IMR-90 (cell line): ENCODE results near the gene PTPRU. TPM values are rescaled to one million over a fixed set of nuclear protein-coding genes. Genes with fewer than 3 reads are reported as not detected.

Experiments
- ATAC-seq: fragments of 200-7000 bp; cut with Tn5 transposase; 2 replicates; pipeline ENCODE4 v1.9.1; 2020; ENCODE audit warnings: low read depth, mild to moderate bottlenecking, moderate library complexity
- BruUV-seq: library from RNA; stranded (reverse); fragments of 400-500 nt; replicated peaks from 2 replicates; lab custom pipeline; 2021; lab: Mats Ljungman, UMichigan
- CTCF ChIA-PET: fragments of 300-600 bp; formaldehyde crosslinking; extraction: SDS; loops from one replicate; lab custom pipeline; 2021; ENCODE audit warnings: antibody characterized with exemption; lab: Yijun Ruan, JAX
- POLR2A ChIA-PET: fragments of 300-600 bp; sonication (Branson Sonifier 250); formaldehyde crosslinking; loops from one replicate; lab custom pipeline; 2022; ENCODE audit warnings: antibody characterized with exemption; ENCODE audit not compliant: unreplicated experiment; lab: Charles Lee
- DNase-seq: peaks from one replicate; pipeline ENCODE4 v3.0.0; 2013
- H2AFZ ChIP-seq: replicated peaks from 2 replicates; pipeline ENCODE3; 2013; ENCODE audit warnings: low read length, mild to moderate bottlenecking; ENCODE audit not compliant: poor library complexity
- H2AK5ac ChIP-seq: 2 replicates; pipeline ENCODE4 v1.6.1; 2013; ENCODE audit warnings: low read depth, low read length, inconsistent platforms
- H2AK9ac ChIP-seq: replicated peaks from 2 replicates; pipeline ENCODE3; 2013; ENCODE audit warnings: mild to moderate bottlenecking, low read depth, low read length, moderate library complexity; ENCODE audit not compliant: poor library complexity
- H2BK120ac ChIP-seq: 2 replicates; pipeline ENCODE4 v1.6.1; 2013; ENCODE audit warnings: low read depth, low read length, inconsistent platforms
- H2BK15ac ChIP-seq: 3 replicates; pipeline ENCODE4 v1.6.1; 2013; ENCODE audit warnings: low read depth, low read length, inconsistent platforms
- H2BK20ac ChIP-seq: 2 replicates; pipeline ENCODE4 v1.6.1; 2013; ENCODE audit warnings: low read depth, mild to moderate bottlenecking, inconsistent platforms, low read length, moderate library complexity
- H2BK5ac ChIP-seq: 2 replicates; pipeline ENCODE4 v1.6.1; 2013; ENCODE audit warnings: mild to moderate bottlenecking, low read depth, low read length, inconsistent platforms; ENCODE audit not compliant: poor library complexity, severe bottlenecking
- H3K14ac ChIP-seq: replicated peaks from 2 replicates; pipeline ENCODE4 v1.6.1; 2013; ENCODE audit warnings: low read depth, low read length, inconsistent platforms
- H3K18ac ChIP-seq: 2 replicates; pipeline ENCODE4 v1.6.1; 2013; ENCODE audit warnings: low read depth, low read length, control low read depth
- H3K23ac ChIP-seq: 2 replicates; pipeline ENCODE4 v1.6.1; 2013; ENCODE audit warnings: low read depth, low read length, inconsistent platforms
- H3K27ac ChIP-seq: 2 replicates; pipeline ENCODE4 v1.5.1; 2013; ENCODE audit warnings: mild to moderate bottlenecking, control low read depth, low read length; ENCODE audit not compliant: insufficient read depth
- H3K27me3 ChIP-seq: 2 replicates; pipeline ENCODE4 v1.6.1; 2013; ENCODE audit warnings: low read length; ENCODE audit not compliant: control insufficient read depth, insufficient read depth
- H3K36me3 ChIP-seq: 2 replicates; pipeline ENCODE4 v1.6.1; 2013; ENCODE audit warnings: low read length, mixed read lengths; ENCODE audit not compliant: control insufficient read depth, insufficient read depth
- H3K4ac ChIP-seq: 2 replicates; pipeline ENCODE4 v1.6.1; 2013; ENCODE audit warnings: low read depth, low read length, inconsistent platforms
- H3K4me1 ChIP-seq: 2 replicates; pipeline ENCODE4 v1.6.1; 2013; ENCODE audit warnings: low read length, mixed read lengths; ENCODE audit not compliant: control insufficient read depth, insufficient read depth
- H3K4me2 ChIP-seq: 2 replicates; pipeline ENCODE4 v1.6.1; 2013; ENCODE audit warnings: low read depth, mild to moderate bottlenecking, control low read depth, low read length, moderate library complexity
- H3K4me3 ChIP-seq: 2 replicates; pipeline ENCODE4 v1.5.1; 2013; ENCODE audit warnings: low read depth, mild to moderate bottlenecking, control low read depth, low read length, moderate library complexity; ENCODE audit not compliant: insufficient read depth
- H3K56ac ChIP-seq: 2 replicates; pipeline ENCODE4 v1.6.1; 2013; ENCODE audit warnings: low read length, inconsistent platforms; ENCODE audit not compliant: insufficient read depth; ENCODE audit errors: extremely low read depth
- H3K79me1 ChIP-seq, 2 experiments: 2 replicates each; pipeline ENCODE4 v1.6.1; 2013; ENCODE audit warnings: low read length in 2 of 2, inconsistent platforms in 1 of 2, low read depth in 1 of 2
- H3K9ac ChIP-seq: 2 replicates; pipeline ENCODE4 v1.6.1; 2013; ENCODE audit warnings: low read depth, low read length, control low read depth
- H3K9me1 ChIP-seq: 2 replicates; pipeline ENCODE4 v1.6.1; 2013; ENCODE audit warnings: low read length, inconsistent platforms; ENCODE audit not compliant: insufficient read depth
- H3K9me3 ChIP-seq: 2 replicates; pipeline ENCODE4 v1.6.1; 2013; ENCODE audit warnings: low read length; ENCODE audit not compliant: control insufficient read depth, insufficient read depth
- H4K20me1 ChIP-seq: 2 replicates; pipeline ENCODE4 v1.6.1; 2013; ENCODE audit warnings: low read length, inconsistent platforms; ENCODE audit not compliant: insufficient read depth
- H4K5ac ChIP-seq: 2 replicates; pipeline ENCODE4 v1.6.1; 2013; ENCODE audit warnings: mild to moderate bottlenecking, low read depth, low read length, control low read depth
- H4K8ac ChIP-seq, 2 experiments: 2 replicates each; pipeline ENCODE4 v1.6.1; 2013; ENCODE audit warnings: low read depth in 2 of 2, low read length in 2 of 2, control low read depth in 1 of 2, inconsistent platforms in 1 of 2
- H4K91ac ChIP-seq: 2 replicates; pipeline ENCODE4 v1.6.1; 2013; ENCODE audit warnings: low read depth, low read length, inconsistent platforms; ENCODE audit not compliant: insufficient read depth
- CEBPB ChIP-seq: IDR thresholded peaks from 2 replicates; pipeline ENCODE4 v1.6.1; 2012; ENCODE audit warnings: low read depth, low read length, improper control_type of control experiment
- CTCF ChIP-seq: conservative IDR thresholded peaks from 2 replicates; pipeline ENCODE4 v1.5.1; 2012; ENCODE audit warnings: mild to moderate bottlenecking, low read depth, low read length, improper control_type of control experiment
- MAFK ChIP-seq: IDR thresholded peaks from 2 replicates; pipeline ENCODE4 v1.6.1; 2012; ENCODE audit warnings: low read depth, low read length, improper control_type of control experiment
- MAZ ChIP-seq: IDR thresholded peaks from 2 replicates; pipeline ENCODE4 v1.6.1; 2012; ENCODE audit warnings: low read depth, mild to moderate bottlenecking, low read length, improper control_type of control experiment, moderate library complexity, borderline replicate concordance
- NFE2L2 ChIP-seq: fragments of 150-350 bp; IDR thresholded peaks from 2 replicates; pipeline ENCODE4 v1.6.1; 2016; ENCODE audit warnings: low read depth, mild to moderate bottlenecking, low read length
- POLR2A ChIP-seq: IDR thresholded peaks from 2 replicates; pipeline ENCODE4 v1.6.1; 2012; ENCODE audit warnings: mild to moderate bottlenecking, low read depth, low read length
- RAD21 ChIP-seq: IDR thresholded peaks from 2 replicates; pipeline ENCODE4 v1.6.1; 2012; ENCODE audit warnings: low read length, improper control_type of control experiment
- USF2 ChIP-seq: fragments of 150-350 bp; IDR thresholded peaks from 2 replicates; pipeline ENCODE4 v1.6.1; 2017; ENCODE audit warnings: mild to moderate bottlenecking, antibody characterized with exemption, low read length, low read depth
- WGBS, 2 experiments: methylation state at CpG; one replicate each; pipeline versions ENCODE4 v1.1.5 to v1.1.7; 2013; ENCODE audit warnings: missing lambda C conversion rate in 2 of 2; ENCODE audit not compliant: insufficient read length in 1 of 2; ENCODE audit errors: extremely low coverage in 2 of 2; 5-methylcytosine and 5-hydroxymethylcytosine counted together
- dilution Hi-C: fragments of 300-500 bp; cut with HindIII; formaldehyde crosslinking; loops from one replicate; pipeline ENCODE4 v1.14.3; 2018; ENCODE audit warnings: low sequenced_read_pairs; ENCODE audit not compliant: unreplicated experiment
- in situ Hi-C: fragments of 300-500 bp; cut with MboI; formaldehyde crosslinking; loops from 3 replicates; pipeline ENCODE4 v1.14.3; 2019; ENCODE audit warnings: low sequenced_read_pairs, inconsistent platforms, mixed read lengths
- intact Hi-C: fragments of 100-400 bp; cut with micrococcal nuclease; formaldehyde crosslinking; loops from 2 replicates; pipeline ENCODE4 v1.10.0; 2022
- polyA plus RNA-seq, 3 experiments: library from polyadenylated mRNA; depleted of rRNA; stranded (reverse); fragments of >200 nt; gene quantifications; 2 replicates each; pipeline ENCODE4 v1.2.3, GENCODE V29; 2012; ENCODE audit warnings: low replicate concordance in 1 of 3
- total RNA-seq: library from RNA; depleted of rRNA; stranded (reverse); fragments of >200 nt; gene quantifications from 2 replicates; pipeline ENCODE4 v1.2.3, GENCODE V29; 2012
- TF ChIP-seq, protein P1 (sequence below): fragments of 150-350 bp; IDR thresholded peaks from 2 replicates; pipeline ENCODE4 v1.6.1; 2016; ENCODE audit warnings: low read depth, mild to moderate bottlenecking, low read length, moderate library complexity, borderline replicate concordance

Gene PTPRU
- total and polyA plus RNA-seq, 2 of the 4 experiments (the other 2 are of a cell fraction): 7.0 to 10.7 TPM

DNA sequence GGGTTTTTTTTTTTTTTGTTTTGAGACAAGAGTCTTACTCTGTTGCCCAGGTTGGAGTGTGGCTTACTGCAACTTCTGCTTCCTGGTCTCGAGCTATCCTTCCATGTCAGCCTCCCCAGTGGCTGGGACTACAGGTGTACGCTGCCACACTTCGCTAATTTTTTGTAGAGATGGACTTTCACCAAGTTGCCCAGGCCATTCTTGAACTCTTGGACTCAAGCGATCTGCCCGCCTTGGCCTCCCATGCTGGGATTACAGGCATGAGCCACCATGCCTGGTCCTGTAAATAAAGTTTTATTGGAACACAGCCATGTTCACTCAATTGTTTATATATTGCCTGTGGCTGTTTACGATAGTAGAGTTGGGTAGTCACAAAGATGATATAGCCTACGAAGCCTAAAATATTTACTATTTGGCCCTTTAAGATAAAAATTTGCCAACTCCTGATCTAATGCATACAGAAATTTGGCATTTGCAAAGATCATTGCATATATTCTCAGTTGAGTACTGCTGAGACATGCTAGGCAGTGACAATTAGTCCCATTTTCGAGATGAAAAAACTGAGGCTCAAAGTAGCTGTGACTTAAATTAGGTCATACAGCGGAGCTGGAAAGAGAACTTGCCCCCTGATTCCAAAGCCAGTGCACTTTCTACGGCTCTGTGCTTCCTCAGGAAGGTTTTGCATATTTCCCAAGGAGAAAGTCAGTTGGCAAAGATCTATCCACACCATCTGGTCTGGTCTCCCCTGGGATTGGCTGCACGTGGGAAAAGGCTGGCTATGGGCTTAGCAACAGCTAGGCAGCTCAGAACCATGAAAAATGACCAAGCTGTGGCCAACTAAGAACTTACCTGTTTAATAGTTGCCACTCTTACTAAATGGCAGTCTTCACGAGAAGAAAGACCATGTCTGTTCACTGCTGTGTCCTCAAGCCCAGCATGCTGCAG lies 25.0 kb upstream of the PTPRU start:
- H3K9ac ChIP-seq: no peak overlapping the region
- H3K4me1 ChIP-seq: peaks cover 11% of the 10 kb centered on the region
- H2AFZ ChIP-seq: no peak overlapping the region
- no peak for DNase-seq
- H2BK120ac ChIP-seq: no peak overlapping the region
- no peaks in the 10 kb centered on the region for H4K20me1 ChIP-seq
- WGBS, 2 experiments: 90% methylated on average over 5 of the region's 12 CpGs; no CpG with 5 or more reads in 1 of the 2 experiments
- H3K4me3 ChIP-seq: no peak overlapping the region
- in situ Hi-C loops (no loop called here), intact Hi-C loops (no loop called here), dilution Hi-C loops (no loop called here)
- ATAC-seq: no peak
- H3K36me3 ChIP-seq: peaks cover 25% of the 10 kb centered on the region
- TF ChIP-seq NFE2L2 (no peak), CTCF (no peak), MAZ (no peak), MAFK (no peak), CEBPB (no peak), USF2 (no peak), POLR2A (no peak), RAD21 (no peak)
- TF ChIP-seq, protein P1, sequence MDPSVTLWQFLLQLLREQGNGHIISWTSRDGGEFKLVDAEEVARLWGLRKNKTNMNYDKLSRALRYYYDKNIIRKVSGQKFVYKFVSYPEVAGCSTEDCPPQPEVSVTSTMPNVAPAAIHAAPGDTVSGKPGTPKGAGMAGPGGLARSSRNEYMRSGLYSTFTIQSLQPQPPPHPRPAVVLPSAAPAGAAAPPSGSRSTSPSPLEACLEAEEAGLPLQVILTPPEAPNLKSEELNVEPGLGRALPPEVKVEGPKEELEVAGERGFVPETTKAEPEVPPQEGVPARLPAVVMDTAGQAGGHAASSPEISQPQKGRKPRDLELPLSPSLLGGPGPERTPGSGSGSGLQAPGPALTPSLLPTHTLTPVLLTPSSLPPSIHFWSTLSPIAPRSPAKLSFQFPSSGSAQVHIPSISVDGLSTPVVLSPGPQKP: no peak
- no peak overlapping the region for H2AK9ac ChIP-seq
- peaks cover 14% of the 10 kb centered on the region for H3K9me1 ChIP-seq
- no peak overlapping the region for H3K56ac ChIP-seq
- H2BK5ac ChIP-seq: no peak overlapping the region
- BruUV-seq: no TSS peak
- no peaks in the 10 kb centered on the region for H3K27me3 ChIP-seq
- no peak overlapping the region for H4K91ac ChIP-seq
- no peak overlapping the region for H3K4ac ChIP-seq
- H2BK20ac ChIP-seq: no peak overlapping the region
- no peak overlapping the region for H3K4me2 ChIP-seq
- H4K5ac ChIP-seq: no peak overlapping the region
- no peaks in the 10 kb centered on the region for H3K9me3 ChIP-seq
- no peak overlapping the region for H2BK15ac ChIP-seq
- CTCF ChIA-PET: interaction anchor here (0.6 to 1.4 kb wide), 2 partner anchors 9 to 182 kb away, joined by 4 to 6 read pairs; no protein-coding TSS in a partner anchor
- H3K18ac ChIP-seq: no peak overlapping the region
- POLR2A ChIA-PET: no interaction called here
- H4K8ac ChIP-seq: no peak overlapping the region
- no peak overlapping the region for H3K23ac ChIP-seq
- no peak overlapping the region for H2AK5ac ChIP-seq
- peaks cover 0 to 5% of the 10 kb centered on the region in 2 experiments; a peak in 1 of 4 replicates for H3K79me1 ChIP-seq
- H3K14ac ChIP-seq: no peak overlapping the region
- no peak overlapping the region for H3K27ac ChIP-seq
